ENCODE measurements around the gene LMNTD2.

DNA sequence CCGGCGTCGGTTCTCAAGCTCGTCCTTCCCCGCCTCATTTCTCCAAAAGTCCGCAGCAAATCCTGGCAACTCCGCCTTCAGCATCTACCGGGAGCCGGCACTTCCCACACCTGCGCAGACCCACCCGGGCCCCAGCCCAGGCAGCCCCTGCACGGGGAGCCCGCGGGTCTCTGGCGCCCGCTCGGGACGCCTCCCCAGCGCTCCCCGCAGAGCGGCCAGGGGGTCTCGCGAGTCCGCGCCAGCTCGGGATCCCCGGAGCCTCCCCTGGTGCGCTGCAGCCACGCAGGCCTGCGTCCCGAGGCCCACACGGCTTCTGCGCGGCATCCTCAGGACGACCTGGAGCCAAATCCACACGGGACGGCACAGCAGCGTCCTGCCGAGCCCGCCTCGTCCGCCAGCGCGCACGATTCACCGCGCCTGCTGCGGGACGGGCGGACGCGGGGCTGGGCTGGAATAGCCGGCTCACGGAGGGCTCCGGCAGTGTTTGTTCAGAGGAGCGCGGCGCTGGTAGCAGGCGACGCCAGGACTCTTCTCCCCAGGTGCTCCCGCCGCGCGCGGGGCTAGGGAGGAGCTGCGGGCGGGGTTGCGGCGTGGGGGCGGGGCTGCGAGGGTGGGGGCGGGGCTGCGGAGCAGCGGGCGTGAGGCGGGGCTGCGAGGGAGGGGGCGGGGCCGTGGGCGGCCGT lies 14.9 kb upstream of the LMNTD2 start:
- TF ChIP-seq TEAD4 (IDR thresholded peaks at IDR 0.05) (no peak), NFIC (IDR thresholded peaks at IDR 0.05) (no peak), CREB1 (IDR thresholded peaks at IDR 0.05; ENCODE audit: low read depth) (no peak), EGR1 (IDR thresholded peaks at IDR 0.05) (no peak), USF1 (IDR thresholded peaks at IDR 0.05) (no peak), EP300 (IDR thresholded peaks at IDR 0.05; ENCODE audit: borderline replicate concordance) (no peak), RAD21 (IDR thresholded peaks at IDR 0.05; ENCODE audit: low read depth) (no peak)
